Uterus (tissue), 2 donors: ENCODE results near the gene SYCE3.

ENCODE experiments used
- CTCF ChIP-seq, 4 experiments: fragments of 200-600 bp in 2 of 4; fragments of 450-650 bp in 2 of 4; sonication (generic) in 2 of 4; IDR thresholded peaks; one replicate each; pipeline ENCODE4 v1.5.1; 2016 to 2019; ENCODE audit warnings: antibody characterized with exemption in 4 of 4, mild to moderate bottlenecking in 2 of 4, moderate library complexity in 1 of 4
- POLR2A ChIP-seq, 2 donors: fragments of 450-650 bp; IDR thresholded peaks; one replicate each; pipeline ENCODE4 v1.6.1; 2016; ENCODE audit warnings: antibody characterized with exemption in 2 of 2, mild to moderate bottlenecking in 1 of 2, moderate library complexity in 1 of 2

GRCh38 chr22:50605613-50606074 lies 42.9 kb upstream of the SYCE3 start:
- TF ChIP-seq POLR2A (IDR thresholded peaks at IDR 0.05) (no peak), CTCF (IDR thresholded peaks at IDR 0.05) (no peak)
